Brain microvascular endothelial cell (primary cell): Measurements from ENCODE around the gene SEL1L2.
"Not testable (repeated sequence)": the region's sequence is repeated elsewhere in the genome, so short reads cannot be mapped to it uniquely, and the experiment has no call there.

ENCODE experiments used
- DNase-seq: peaks from one replicate; pipeline ENCODE4 v3.0.0-alpha.2; 2020
- H3K27ac ChIP-seq: fragments of 250-450 bp; sonication (Bioruptor Pico); 2 replicates; pipeline ENCODE4 v1.5.1; 2020; ENCODE audit warnings: mild to moderate bottlenecking, moderate library complexity
- H3K27me3 ChIP-seq: fragments of 250-450 bp; sonication (Bioruptor Pico); replicated peaks from 2 replicates; pipeline ENCODE4 v1.5.1; 2020; ENCODE audit warnings: mild to moderate bottlenecking
- H3K36me3 ChIP-seq: fragments of 250-450 bp; sonication (Bioruptor Pico); replicated peaks from 2 replicates; pipeline ENCODE4 v1.5.1; 2020; ENCODE audit warnings: mild to moderate bottlenecking
- H3K4me3 ChIP-seq: 2 replicates; pipeline ENCODE4 v1.5.1; 2011; ENCODE audit warnings: low read depth, mild to moderate bottlenecking, control low read depth, low read length, moderate library complexity
- CTCF ChIP-seq: IDR thresholded peaks from 2 replicates; pipeline ENCODE4 v1.5.1; 2011; ENCODE audit warnings: low read depth, mild to moderate bottlenecking, moderate library complexity, low read length, control low read depth, inconsistent platforms; ENCODE audit errors: missing control alignments
- in situ Hi-C: cut with HindIII; loops from 2 replicates; pipeline ENCODE4 v1.10.0; 2017; ENCODE audit warnings: low sequenced_read_pairs, low pct_ligation_motif_present

Gene SEL1L2

GRCh38 chr20:14005996-14006395 is 15.6 kb upstream of the SEL1L2 start:
- no peak for DNase-seq
- in situ Hi-C loops = no loop called here
- H3K4me3 ChIP-seq = no peak overlapping the region
- no peaks in the 10 kb centered on the region for H3K36me3 ChIP-seq
- no peak overlapping the region for H3K27ac ChIP-seq
- no peaks in the 10 kb centered on the region for H3K27me3 ChIP-seq
- no peak for TF ChIP-seq CTCF

- DNase-seq = no peak
- in situ Hi-C loops = no loop called here
- Histone ChIP-seq H3K4me3 (no peak overlapping the region), H3K27me3 (no peaks in the 10 kb centered on the region), H3K36me3 (no peaks in the 10 kb centered on the region), H3K27ac (no peak overlapping the region)
- TF ChIP-seq CTCF = no peak
Observed at GRCh38 chr20:14000917-14001316, 10.5 kb upstream of the SEL1L2 start.

- in situ Hi-C loops = no loop called here
- Histone ChIP-seq H3K36me3 (no peaks in the 10 kb centered on the region), H3K4me3 (peak overlapping the region; percentile 66), H3K27ac (no peak overlapping the region), H3K27me3 (no peaks in the 10 kb centered on the region)
- TF ChIP-seq CTCF = no peak
- DNase-seq = no peak
Observed at GRCh38 chr20:13996265-13996664, 5.9 kb upstream of the SEL1L2 start.

- in situ Hi-C loops = no loop called here
- no peak for TF ChIP-seq CTCF
- no peak for DNase-seq
- peak overlapping the region; percentile 66 for H3K4me3 ChIP-seq
- no peaks in the 10 kb centered on the region for H3K36me3 ChIP-seq
- no peak overlapping the region for H3K27ac ChIP-seq
- H3K27me3 ChIP-seq = no peaks in the 10 kb centered on the region
Observed at GRCh38 chr20:13995841-13996240, 5.4 kb upstream of the SEL1L2 start.

- Histone ChIP-seq H3K36me3 (no peaks in the 10 kb centered on the region), H3K27me3 (no peaks in the 10 kb centered on the region), H3K4me3 (peak within 1 kb of the TSS; percentile 66), H3K27ac (no peak within 1 kb of the TSS)
- no peak for TF ChIP-seq CTCF
- in situ Hi-C loops = no loop called here
- DNase-seq = peak; percentile 86
Observed at GRCh38 chr20:13995086-13995665, 4.8 kb upstream of the SEL1L2 start, which contains the start of gene MACROD2. MACROD2 (plus strand) TSS chr20:13995516.

GRCh38 chr20:13991955-13992354 is 1.5 kb upstream of the SEL1L2 start:
- in situ Hi-C loops, H3K27ac ChIP-seq, H3K4me3 ChIP-seq, H3K36me3 ChIP-seq, H3K27me3 ChIP-seq, DNase-seq: not testable (repeated sequence)
